WTC11 (cell line): Measurements from ENCODE around the gene GRAP2. TPM values are rescaled to one million over a fixed set of nuclear protein-coding genes. Genes with fewer than 3 reads are reported as not detected.

Source experiments
- ATAC-seq: fragments of 200-7000 bp; cut with Tn5 transposase; 2 replicates; pipeline ENCODE4 v1.10.0; 2021; ENCODE audit warnings: mild to moderate bottlenecking, moderate library complexity
- CTCF ChIA-PET: fragments of 300-600 bp; sonication (Branson Sonifier 250); formaldehyde crosslinking; loops from one replicate; lab custom pipeline; 2021; ENCODE audit warnings: antibody characterized with exemption; lab: Charles Lee
- POLR2A ChIA-PET: fragments of 350-600 bp; sonication (Branson Sonifier 250); formaldehyde crosslinking; loops from one replicate; lab custom pipeline; 2021; ENCODE audit warnings: antibody characterized with exemption; lab: Charles Lee
- DNase-seq: peaks from one replicate; pipeline ENCODE4 v3.0.0; 2021; ENCODE audit warnings: low spot score
- H3K27ac Mint-ChIP-seq: 2 replicates; pipeline ENCODE4 v1.8.0; 2021; ENCODE audit warnings: mixed read lengths
- H3K27me3 Mint-ChIP-seq: 2 replicates; pipeline ENCODE4 v1.8.0; 2021; ENCODE audit warnings: low read depth, mild to moderate bottlenecking, moderate library complexity, mixed read lengths
- H3K36me3 Mint-ChIP-seq: 2 replicates; pipeline ENCODE4 v1.8.0; 2021; ENCODE audit warnings: mixed read lengths
- H3K4me1 Mint-ChIP-seq: 2 replicates; pipeline ENCODE4 v1.8.0; 2022; ENCODE audit warnings: mixed read lengths
- H3K4me3 Mint-ChIP-seq: 2 replicates; pipeline ENCODE4 v1.8.0; 2021; ENCODE audit warnings: mild to moderate bottlenecking, moderate library complexity, mixed read lengths
- H3K9me3 Mint-ChIP-seq: 2 replicates; pipeline ENCODE4 v1.8.0; 2021; ENCODE audit warnings: mixed read lengths
- CBFB ChIP-seq: sonication (generic); formaldehyde crosslinking; IDR thresholded peaks from 2 replicates; pipeline ENCODE4 v1.8.1; 2022; ENCODE audit warnings: mild to moderate bottlenecking, low read depth, missing genetic modification reagents
- ELF4 ChIP-seq: sonication (generic); formaldehyde crosslinking; IDR thresholded peaks from 2 replicates; pipeline ENCODE4 v1.8.1; 2022; ENCODE audit warnings: low read depth, mild to moderate bottlenecking, moderate library complexity, missing genetic modification reagents
- EMX1 ChIP-seq: fragments of 250-450 bp; sonication (Bioruptor Pico); IDR thresholded peaks from 2 replicates; pipeline ENCODE4 v1.8.0; 2021; ENCODE audit warnings: mild to moderate bottlenecking
- FOXJ3 ChIP-seq: sonication (generic); formaldehyde crosslinking; IDR thresholded peaks from 2 replicates; pipeline ENCODE4 v1.9.0; 2021; ENCODE audit warnings: missing genetic modification reagents, mild to moderate bottlenecking, borderline replicate concordance
- GTF2I ChIP-seq: fragments of 250-450 bp; sonication (Bioruptor Pico); conservative IDR thresholded peaks from 2 replicates; pipeline ENCODE4 v1.4.0; 2021; ENCODE audit warnings: mild to moderate bottlenecking
- HMGA2 ChIP-seq: fragments of 250-450 bp; sonication (Bioruptor Pico); IDR thresholded peaks from 2 replicates; pipeline ENCODE4 v1.4.0; 2021; ENCODE audit warnings: mild to moderate bottlenecking, moderate library complexity
- NR2C2 ChIP-seq: sonication (generic); formaldehyde crosslinking; IDR thresholded peaks from 2 replicates; pipeline ENCODE4 v1.8.0; 2022; ENCODE audit warnings: mild to moderate bottlenecking, missing genetic modification reagents
- NR3C1 ChIP-seq: sonication (generic); formaldehyde crosslinking; conservative IDR thresholded peaks from 2 replicates; pipeline ENCODE4 v1.8.1; 2023; ENCODE audit warnings: low read depth, mild to moderate bottlenecking, missing genetic modification reagents
- ZNF263 ChIP-seq: sonication (generic); formaldehyde crosslinking; IDR thresholded peaks from 2 replicates; pipeline ENCODE4 v1.8.1; 2022; ENCODE audit warnings: low read depth, mild to moderate bottlenecking, moderate library complexity, missing genetic modification reagents
- ZNF423 ChIP-seq: fragments of 250-450 bp; sonication (Bioruptor Pico); IDR thresholded peaks from 2 replicates; pipeline ENCODE4 v2.1.2; 2022; ENCODE audit warnings: mild to moderate bottlenecking, moderate library complexity
- total RNA-seq: library from RNA; stranded (reverse); gene quantifications from 3 replicates; pipeline ENCODE4 v1.2.3, GENCODE V29; 2021
- TF ChIP-seq, protein P1 (sequence below): sonication (generic); formaldehyde crosslinking; IDR thresholded peaks from 2 replicates; pipeline ENCODE4 v1.8.1; 2022; ENCODE audit warnings: mild to moderate bottlenecking, missing genetic modification reagents, moderate library complexity, borderline replicate concordance
- TF ChIP-seq, protein P2 (sequence below): sonication (generic); formaldehyde crosslinking; conservative IDR thresholded peaks from 2 replicates; pipeline ENCODE4 v1.8.1; 2022; ENCODE audit warnings: mild to moderate bottlenecking, missing genetic modification reagents
- TF ChIP-seq, protein P3 (sequence below): sonication (generic); formaldehyde crosslinking; IDR thresholded peaks from 2 replicates; pipeline ENCODE4 v1.8.0; 2022; ENCODE audit warnings: mild to moderate bottlenecking, missing genetic modification reagents
- TF ChIP-seq, protein P4 (sequence below): sonication (generic); formaldehyde crosslinking; IDR thresholded peaks from 2 replicates; pipeline ENCODE4 v1.8.1; 2022; ENCODE audit warnings: mild to moderate bottlenecking, moderate library complexity, missing genetic modification reagents
- TF ChIP-seq, protein P5 (sequence below): sonication (generic); formaldehyde crosslinking; IDR thresholded peaks from 2 replicates; pipeline ENCODE4 v1.8.0; 2023; ENCODE audit warnings: missing genetic modification reagents
- TF ChIP-seq, protein P6 (sequence below): sonication (generic); formaldehyde crosslinking; IDR thresholded peaks from 2 replicates; pipeline ENCODE4 v1.8.0; 2022; ENCODE audit warnings: mild to moderate bottlenecking, missing genetic modification reagents
- TF ChIP-seq, protein P7 (sequence below): sonication (generic); formaldehyde crosslinking; IDR thresholded peaks from 2 replicates; pipeline ENCODE4 v1.8.0; 2022; ENCODE audit warnings: missing genetic modification reagents
- TF ChIP-seq, protein P8 (sequence below): fragments of 250-450 bp; sonication (Bioruptor Pico); IDR thresholded peaks from 2 replicates; pipeline ENCODE4 v2.1.2; 2022; ENCODE audit warnings: mild to moderate bottlenecking, moderate library complexity

GRAP2 gene
- total RNA-seq, 1 experiment from 2014 or later = 0.33 TPM

DNA sequence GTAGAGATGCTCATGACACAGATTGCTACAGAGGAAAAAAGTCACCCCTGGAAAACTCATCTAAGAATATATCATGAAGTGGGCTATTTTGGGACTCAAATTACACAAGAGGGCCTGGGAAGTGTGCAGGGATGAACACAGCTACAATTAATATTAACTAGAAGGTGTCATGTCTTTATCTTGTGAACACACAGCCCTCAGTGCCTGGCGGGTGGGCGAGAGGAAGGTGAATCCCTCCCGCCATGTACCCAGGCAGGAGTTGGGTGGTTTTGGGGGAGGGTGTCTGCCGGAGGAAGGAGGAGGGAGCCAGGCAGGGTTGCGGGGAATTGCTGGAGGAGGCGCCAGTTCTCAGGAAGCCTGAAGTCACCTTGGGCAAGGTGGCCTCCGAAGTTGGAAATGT is 88.7 kb downstream of the GRAP2 start:
- CTCF ChIA-PET = interaction anchor here (1.3 kb wide), 1 partner anchor 57 kb away, joined by 6 read pairs; no protein-coding TSS in a partner anchor
- no peak overlapping the region for H3K27ac Mint-ChIP-seq
- DNase-seq (no peak), ATAC-seq (peak; percentile 13)
- H3K4me1 Mint-ChIP-seq = peaks cover 18% of the 10 kb centered on the region
- TF ChIP-seq ZNF423 (CRISPR knock-in tag) (no peak), NR3C1 (no peak), HMGA2 (no peak), ZNF263 (CRISPR knock-in tag) (no peak), GTF2I (no peak), FOXJ3 (CRISPR knock-in tag) (no peak), ELF4 (no peak), NR2C2 (CRISPR knock-in tag) (no peak), CBFB (CRISPR knock-in tag) (no peak), EMX1 (CRISPR knock-in tag) (no peak)
- TF ChIP-seq, protein P1, sequence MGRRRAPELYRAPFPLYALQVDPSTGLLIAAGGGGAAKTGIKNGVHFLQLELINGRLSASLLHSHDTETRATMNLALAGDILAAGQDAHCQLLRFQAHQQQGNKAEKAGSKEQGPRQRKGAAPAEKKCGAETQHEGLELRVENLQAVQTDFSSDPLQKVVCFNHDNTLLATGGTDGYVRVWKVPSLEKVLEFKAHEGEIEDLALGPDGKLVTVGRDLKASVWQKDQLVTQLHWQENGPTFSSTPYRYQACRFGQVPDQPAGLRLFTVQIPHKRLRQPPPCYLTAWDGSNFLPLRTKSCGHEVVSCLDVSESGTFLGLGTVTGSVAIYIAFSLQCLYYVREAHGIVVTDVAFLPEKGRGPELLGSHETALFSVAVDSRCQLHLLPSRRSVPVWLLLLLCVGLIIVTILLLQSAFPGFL (CRISPR knock-in tag) = no peak
- TF ChIP-seq, protein P2, sequence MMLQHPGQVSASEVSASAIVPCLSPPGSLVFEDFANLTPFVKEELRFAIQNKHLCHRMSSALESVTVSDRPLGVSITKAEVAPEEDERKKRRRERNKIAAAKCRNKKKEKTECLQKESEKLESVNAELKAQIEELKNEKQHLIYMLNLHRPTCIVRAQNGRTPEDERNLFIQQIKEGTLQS (CRISPR knock-in tag) = no peak
- TF ChIP-seq, protein P3, sequence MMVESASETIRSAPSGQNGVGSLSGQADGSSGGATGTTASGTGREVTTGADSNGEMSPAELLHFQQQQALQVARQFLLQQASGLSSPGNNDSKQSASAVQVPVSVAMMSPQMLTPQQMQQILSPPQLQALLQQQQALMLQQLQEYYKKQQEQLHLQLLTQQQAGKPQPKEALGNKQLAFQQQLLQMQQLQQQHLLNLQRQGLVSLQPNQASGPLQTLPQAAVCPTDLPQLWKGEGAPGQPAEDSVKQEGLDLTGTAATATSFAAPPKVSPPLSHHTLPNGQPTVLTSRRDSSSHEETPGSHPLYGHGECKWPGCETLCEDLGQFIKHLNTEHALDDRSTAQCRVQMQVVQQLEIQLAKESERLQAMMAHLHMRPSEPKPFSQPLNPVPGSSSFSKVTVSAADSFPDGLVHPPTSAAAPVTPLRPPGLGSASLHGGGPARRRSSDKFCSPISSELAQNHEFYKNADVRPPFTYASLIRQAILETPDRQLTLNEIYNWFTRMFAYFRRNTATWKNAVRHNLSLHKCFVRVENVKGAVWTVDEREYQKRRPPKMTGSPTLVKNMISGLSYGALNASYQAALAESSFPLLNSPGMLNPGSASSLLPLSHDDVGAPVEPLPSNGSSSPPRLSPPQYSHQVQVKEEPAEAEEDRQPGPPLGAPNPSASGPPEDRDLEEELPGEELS (CRISPR knock-in tag) = no peak
- TF ChIP-seq, protein P4, sequence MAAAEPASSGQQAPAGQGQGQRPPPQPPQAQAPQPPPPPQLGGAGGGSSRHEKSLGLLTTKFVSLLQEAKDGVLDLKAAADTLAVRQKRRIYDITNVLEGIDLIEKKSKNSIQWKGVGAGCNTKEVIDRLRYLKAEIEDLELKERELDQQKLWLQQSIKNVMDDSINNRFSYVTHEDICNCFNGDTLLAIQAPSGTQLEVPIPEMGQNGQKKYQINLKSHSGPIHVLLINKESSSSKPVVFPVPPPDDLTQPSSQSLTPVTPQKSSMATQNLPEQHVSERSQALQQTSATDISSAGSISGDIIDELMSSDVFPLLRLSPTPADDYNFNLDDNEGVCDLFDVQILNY (CRISPR knock-in tag) = no peak
- TF ChIP-seq, protein P5, sequence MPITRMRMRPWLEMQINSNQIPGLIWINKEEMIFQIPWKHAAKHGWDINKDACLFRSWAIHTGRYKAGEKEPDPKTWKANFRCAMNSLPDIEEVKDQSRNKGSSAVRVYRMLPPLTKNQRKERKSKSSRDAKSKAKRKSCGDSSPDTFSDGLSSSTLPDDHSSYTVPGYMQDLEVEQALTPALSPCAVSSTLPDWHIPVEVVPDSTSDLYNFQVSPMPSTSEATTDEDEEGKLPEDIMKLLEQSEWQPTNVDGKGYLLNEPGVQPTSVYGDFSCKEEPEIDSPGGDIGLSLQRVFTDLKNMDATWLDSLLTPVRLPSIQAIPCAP (CRISPR knock-in tag) = no peak
- TF ChIP-seq, protein P6, sequence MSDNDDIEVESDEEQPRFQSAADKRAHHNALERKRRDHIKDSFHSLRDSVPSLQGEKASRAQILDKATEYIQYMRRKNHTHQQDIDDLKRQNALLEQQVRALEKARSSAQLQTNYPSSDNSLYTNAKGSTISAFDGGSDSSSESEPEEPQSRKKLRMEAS (CRISPR knock-in tag) = no peak
- TF ChIP-seq, protein P7, sequence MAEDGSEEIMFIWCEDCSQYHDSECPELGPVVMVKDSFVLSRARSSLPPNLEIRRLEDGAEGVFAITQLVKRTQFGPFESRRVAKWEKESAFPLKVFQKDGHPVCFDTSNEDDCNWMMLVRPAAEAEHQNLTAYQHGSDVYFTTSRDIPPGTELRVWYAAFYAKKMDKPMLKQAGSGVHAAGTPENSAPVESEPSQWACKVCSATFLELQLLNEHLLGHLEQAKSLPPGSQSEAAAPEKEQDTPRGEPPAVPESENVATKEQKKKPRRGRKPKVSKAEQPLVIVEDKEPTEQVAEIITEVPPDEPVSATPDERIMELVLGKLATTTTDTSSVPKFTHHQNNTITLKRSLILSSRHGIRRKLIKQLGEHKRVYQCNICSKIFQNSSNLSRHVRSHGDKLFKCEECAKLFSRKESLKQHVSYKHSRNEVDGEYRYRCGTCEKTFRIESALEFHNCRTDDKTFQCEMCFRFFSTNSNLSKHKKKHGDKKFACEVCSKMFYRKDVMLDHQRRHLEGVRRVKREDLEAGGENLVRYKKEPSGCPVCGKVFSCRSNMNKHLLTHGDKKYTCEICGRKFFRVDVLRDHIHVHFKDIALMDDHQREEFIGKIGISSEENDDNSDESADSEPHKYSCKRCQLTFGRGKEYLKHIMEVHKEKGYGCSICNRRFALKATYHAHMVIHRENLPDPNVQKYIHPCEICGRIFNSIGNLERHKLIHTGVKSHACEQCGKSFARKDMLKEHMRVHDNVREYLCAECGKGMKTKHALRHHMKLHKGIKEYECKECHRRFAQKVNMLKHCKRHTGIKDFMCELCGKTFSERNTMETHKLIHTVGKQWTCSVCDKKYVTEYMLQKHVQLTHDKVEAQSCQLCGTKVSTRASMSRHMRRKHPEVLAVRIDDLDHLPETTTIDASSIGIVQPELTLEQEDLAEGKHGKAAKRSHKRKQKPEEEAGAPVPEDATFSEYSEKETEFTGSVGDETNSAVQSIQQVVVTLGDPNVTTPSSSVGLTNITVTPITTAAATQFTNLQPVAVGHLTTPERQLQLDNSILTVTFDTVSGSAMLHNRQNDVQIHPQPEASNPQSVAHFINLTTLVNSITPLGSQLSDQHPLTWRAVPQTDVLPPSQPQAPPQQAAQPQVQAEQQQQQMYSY (CRISPR knock-in tag) = no peak
- TF ChIP-seq, protein P8, sequence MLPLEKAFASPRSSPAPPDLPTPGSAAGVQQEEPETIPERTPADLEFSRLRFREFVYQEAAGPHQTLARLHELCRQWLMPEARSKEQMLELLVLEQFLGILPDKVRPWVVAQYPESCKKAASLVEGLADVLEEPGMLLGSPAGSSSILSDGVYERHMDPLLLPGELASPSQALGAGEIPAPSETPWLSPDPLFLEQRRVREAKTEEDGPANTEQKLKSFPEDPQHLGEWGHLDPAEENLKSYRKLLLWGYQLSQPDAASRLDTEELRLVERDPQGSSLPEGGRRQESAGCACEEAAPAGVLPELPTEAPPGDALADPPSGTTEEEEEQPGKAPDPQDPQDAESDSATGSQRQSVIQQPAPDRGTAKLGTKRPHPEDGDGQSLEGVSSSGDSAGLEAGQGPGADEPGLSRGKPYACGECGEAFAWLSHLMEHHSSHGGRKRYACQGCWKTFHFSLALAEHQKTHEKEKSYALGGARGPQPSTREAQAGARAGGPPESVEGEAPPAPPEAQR = no peak
- H3K36me3 Mint-ChIP-seq = no peaks in the 10 kb centered on the region
- peaks cover 50% of the 10 kb centered on the region for H3K27me3 Mint-ChIP-seq
- H3K9me3 Mint-ChIP-seq = no peaks in the 10 kb centered on the region
- H3K4me3 Mint-ChIP-seq = no peak overlapping the region
- POLR2A ChIA-PET = no interaction called here
